Mesothelial cell of epicardium (in vitro differentiated cells): ENCODE results near the gene BMX. TPM values are rescaled to one million over a fixed set of nuclear protein-coding genes. Genes with fewer than 3 reads are reported as not detected.

Experiments used
- DNase-seq, 2 experiments: peaks; one replicate each; pipeline ENCODE4 v3.0.0; 2021; ENCODE audit warnings: low spot score in 2 of 2; ENCODE audit not compliant: unreplicated experiment in 2 of 2
- H3K27ac Mint-ChIP-seq: 2 replicates; pipeline ENCODE4 v1.8.0; 2021; ENCODE audit warnings: mixed read lengths
- H3K27me3 Mint-ChIP-seq: 2 replicates; pipeline ENCODE4 v1.8.0; 2021; ENCODE audit warnings: low read depth, mixed read lengths
- H3K36me3 Mint-ChIP-seq: 2 replicates; pipeline ENCODE4 v1.8.0; 2021; ENCODE audit warnings: mixed read lengths
- H3K4me1 Mint-ChIP-seq: 2 replicates; pipeline ENCODE4 v1.8.0; 2021; ENCODE audit warnings: mixed read lengths
- H3K4me3 Mint-ChIP-seq: 2 replicates; pipeline ENCODE4 v1.8.0; 2021; ENCODE audit warnings: mild to moderate bottlenecking, moderate library complexity, mixed read lengths
- H3K9me3 Mint-ChIP-seq: 2 replicates; pipeline ENCODE4 v1.8.0; 2021; ENCODE audit warnings: mixed read lengths
- CTCF ChIP-seq: fragments of 200-600 bp; sonication (generic); IDR thresholded peaks from one replicate; pipeline ENCODE4 v1.5.0; 2021; ENCODE audit warnings: antibody characterized with exemption; ENCODE audit not compliant: unreplicated experiment
- total RNA-seq: library from RNA; stranded (reverse); gene quantifications from 3 replicates; pipeline ENCODE4 v1.2.1, GENCODE V29; 2021

The BMX gene
- total RNA-seq, 1 donor from 2014 or later, result not detected

DNA sequence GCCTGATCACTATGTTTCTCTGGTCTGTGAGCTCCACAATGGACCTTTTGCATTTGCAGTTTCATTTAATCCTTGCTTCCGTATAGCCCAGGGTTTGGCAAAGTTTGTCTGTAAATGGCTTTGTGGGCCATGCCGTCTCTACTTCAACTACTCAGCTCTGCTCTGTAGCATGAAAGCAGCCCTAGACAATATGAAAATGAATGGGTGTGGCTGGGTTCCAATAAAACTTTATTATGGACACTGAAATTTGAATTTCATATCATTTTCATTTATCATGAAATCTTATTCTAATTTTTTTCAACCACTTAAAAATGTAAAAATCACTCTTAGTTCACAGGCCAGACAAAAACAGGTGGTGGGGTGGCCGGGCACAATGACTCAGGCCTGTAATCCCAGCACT is 58.6 kb downstream of the BMX start:
- no peak for TF ChIP-seq CTCF
- DNase-seq, result no peak
- Mint-ChIP-seq H3K36me3 (no peaks in the 10 kb centered on the region), H3K9me3 (no peaks in the 10 kb centered on the region), H3K4me3 (no peak overlapping the region), H3K4me1 (no peaks in the 10 kb centered on the region), H3K27me3 (no peaks in the 10 kb centered on the region), H3K27ac (no peak overlapping the region)

- H3K27ac Mint-ChIP-seq, result no peak overlapping the region
- no peak overlapping the region for H3K4me3 Mint-ChIP-seq
- no peaks in the 10 kb centered on the region for H3K9me3 Mint-ChIP-seq
- H3K4me1 Mint-ChIP-seq, result peaks cover 3% of the 10 kb centered on the region
- no peak for DNase-seq
- H3K27me3 Mint-ChIP-seq, result no peaks in the 10 kb centered on the region
- H3K36me3 Mint-ChIP-seq, result no peaks in the 10 kb centered on the region
- TF ChIP-seq CTCF, result no peak
These were observed 60.3 kb downstream of the BMX start for GRCh38 chrX:15560924-15561323.

- Mint-ChIP-seq H3K36me3 (no peaks in the 10 kb centered on the region), H3K4me1 (peaks cover 3% of the 10 kb centered on the region), H3K9me3 (no peaks in the 10 kb centered on the region), H3K4me3 (no peak overlapping the region), H3K27ac (no peak overlapping the region), H3K27me3 (no peaks in the 10 kb centered on the region)
- DNase-seq, result no peak
- no peak for TF ChIP-seq CTCF
These were observed 62.4 kb downstream of the BMX start for GRCh38 chrX:15563056-15563455.

DNA sequence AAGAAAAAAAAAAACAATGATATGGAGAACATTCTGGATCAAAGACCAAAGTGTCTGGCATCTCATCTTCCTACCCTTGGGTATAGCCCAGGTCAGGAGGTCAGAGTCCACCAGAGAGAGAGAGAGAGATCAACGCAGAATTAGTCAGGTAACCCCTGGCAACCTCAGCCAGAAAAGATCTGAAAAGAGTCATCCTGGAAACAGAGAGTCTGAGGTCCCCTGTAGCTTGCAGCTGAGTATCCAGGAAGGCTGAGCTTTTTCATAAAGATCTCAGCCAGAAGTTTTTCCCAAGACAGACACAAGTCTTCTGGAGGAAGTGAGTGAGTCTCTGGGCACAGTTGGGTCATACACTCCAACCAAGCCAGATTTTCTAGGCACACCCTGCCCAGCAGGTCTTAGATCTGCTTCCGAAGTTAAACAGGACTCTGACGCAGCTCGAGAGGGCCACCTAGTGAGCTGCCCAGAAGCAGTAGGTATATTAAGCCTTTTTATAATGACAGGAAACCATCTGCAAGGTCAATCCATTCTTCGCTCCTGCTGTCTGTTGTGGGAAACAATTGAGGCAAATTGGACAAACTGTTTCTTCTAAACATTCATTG is 64.5 kb downstream of the BMX start:
- Mint-ChIP-seq H3K27ac (no peak overlapping the region), H3K4me1 (peaks cover 7% of the 10 kb centered on the region), H3K27me3 (no peaks in the 10 kb centered on the region), H3K9me3 (no peaks in the 10 kb centered on the region), H3K4me3 (no peak overlapping the region), H3K36me3 (no peaks in the 10 kb centered on the region)
- peak; percentile 31 to 63 for DNase-seq
- TF ChIP-seq CTCF, result no peak

GRCh38 chrX:15566244-15566643 is 65.6 kb downstream of the BMX start:
- TF ChIP-seq CTCF, result no peak
- H3K27ac Mint-ChIP-seq, result no peak overlapping the region

GRCh38 chrX:15567267-15567666 is 66.7 kb downstream of the BMX start:
- Mint-ChIP-seq H3K4me1 (peaks cover 12% of the 10 kb centered on the region), H3K4me3 (no peak overlapping the region), H3K27ac (no peak overlapping the region), H3K27me3 (no peaks in the 10 kb centered on the region), H3K36me3 (no peaks in the 10 kb centered on the region), H3K9me3 (no peaks in the 10 kb centered on the region)
- no peak for TF ChIP-seq CTCF
- no peak for DNase-seq

More at GRCh38 chrX:15566244-15566643, 65.6 kb downstream of the BMX start:
- Mint-ChIP-seq H3K4me1 (peaks cover 12% of the 10 kb centered on the region), H3K4me3 (no peak overlapping the region), H3K9me3 (no peaks in the 10 kb centered on the region), H3K27me3 (no peaks in the 10 kb centered on the region), H3K36me3 (no peaks in the 10 kb centered on the region)
- DNase-seq, result no peak
